Measurements from ENCODE around the gene JADE2. TPM values are rescaled to one million over a fixed set of nuclear protein-coding genes. Genes with fewer than 3 reads are reported as not detected.

The JADE2 gene
- total and polyA plus RNA-seq, 2 donors (not counting 3 experiments of a cell fraction or from before 2014, with no cell fraction given) = 11.6 to 31.1 TPM

GRCh38 chr5:134611515-134611914, 86.0 kb downstream of the JADE2 start:
- H3K79me2 ChIP-seq (ENCODE audit: control insufficient read depth, insufficient read depth, low read length) = no peaks in the 10 kb centered on the region
- H3K9me3 ChIP-seq (replicated peaks; ENCODE audit: control insufficient read depth, insufficient read depth, low read length) = no peaks in the 10 kb centered on the region
- no peak overlapping the region for H3K27ac ChIP-seq (ENCODE audit: insufficient read depth, low read depth, low read length)
- no peak overlapping the region for H3K4me2 ChIP-seq (ENCODE audit: insufficient read depth, low read length)
- H3K9me1 ChIP-seq (replicated peaks; ENCODE audit: control insufficient read depth, extremely low read depth, insufficient read depth, low read length) = no peaks in the 10 kb centered on the region
- no peaks in the 10 kb centered on the region for H3K27me3 ChIP-seq (ENCODE audit: control insufficient read depth in 2 of 2, insufficient read depth in 2 of 2, low read length in 2 of 2)
- DNase-seq (ENCODE audit: low read depth, low spot score) (no peak), FAIRE-seq (no peak)
- CTCF ChIA-PET = no interaction called here
- intact Hi-C loops (cut with micrococcal nuclease) (no loop called here), dilution Hi-C loops (cut with MboI; ENCODE audit: extremely low pct_ligation_motif_present, low sequenced_read_pairs) (no loop called here)
- no peak overlapping the region for H3K9ac ChIP-seq (replicated peaks; ENCODE audit: extremely low read depth, insufficient read depth, low read length)
- BruUV-seq (replicated peaks) = no TSS peak
- no peak for TF ChIP-seq EZH2 (IDR thresholded peaks at IDR 0.05; ENCODE audit: borderline replicate concordance, low read depth, low read length, severe bottlenecking)
- no peak overlapping the region for H3K4me3 ChIP-seq (replicated peaks in 1 of 3; ENCODE audit: insufficient read depth in 1 of 3, low read depth in 1 of 3, low read length in 3 of 3)
- no peaks in the 10 kb centered on the region for H4K20me1 ChIP-seq (replicated peaks; ENCODE audit: control insufficient read depth, extremely low read depth, insufficient read depth, low read length)
- POLR2A ChIA-PET = no interaction called here
- H3K36me3 ChIP-seq (ENCODE audit: control insufficient read depth in 2 of 2, extremely low read depth in 1 of 2, insufficient read depth in 2 of 2, low read length in 2 of 2) = peaks cover 10 to 14% of the 10 kb centered on the region in 2 experiments
- H3K4me1 ChIP-seq (ENCODE audit: control insufficient read depth, extremely low read depth, insufficient read depth, low read length) = peaks cover 8% of the 10 kb centered on the region
- no peak overlapping the region for H2AFZ ChIP-seq (ENCODE audit: low read depth, low read length)

- no peak overlapping the region for H3K9ac ChIP-seq (replicated peaks; ENCODE audit: extremely low read depth, insufficient read depth, low read length)
- no peak for FAIRE-seq
- H3K9me1 ChIP-seq (replicated peaks; ENCODE audit: control insufficient read depth, extremely low read depth, insufficient read depth, low read length) = no peaks in the 10 kb centered on the region
- no peak for TF ChIP-seq MYC (IDR thresholded peaks at IDR 0.05; ENCODE audit: low read depth, low read length)
- no peak for TF ChIP-seq EZH2 (IDR thresholded peaks at IDR 0.05; ENCODE audit: borderline replicate concordance, low read depth, low read length, severe bottlenecking)
- TF ChIP-seq GATA2 (IDR thresholded peaks at IDR 0.05; ENCODE audit: insufficient read depth, insufficient read length, low read depth, low read length) = no peak
- no peak for TF ChIP-seq POLR2AphosphoS5 (IDR thresholded peaks at IDR 0.05; ENCODE audit: insufficient read depth, low read depth, low read length)
- TF ChIP-seq, protein P1, sequence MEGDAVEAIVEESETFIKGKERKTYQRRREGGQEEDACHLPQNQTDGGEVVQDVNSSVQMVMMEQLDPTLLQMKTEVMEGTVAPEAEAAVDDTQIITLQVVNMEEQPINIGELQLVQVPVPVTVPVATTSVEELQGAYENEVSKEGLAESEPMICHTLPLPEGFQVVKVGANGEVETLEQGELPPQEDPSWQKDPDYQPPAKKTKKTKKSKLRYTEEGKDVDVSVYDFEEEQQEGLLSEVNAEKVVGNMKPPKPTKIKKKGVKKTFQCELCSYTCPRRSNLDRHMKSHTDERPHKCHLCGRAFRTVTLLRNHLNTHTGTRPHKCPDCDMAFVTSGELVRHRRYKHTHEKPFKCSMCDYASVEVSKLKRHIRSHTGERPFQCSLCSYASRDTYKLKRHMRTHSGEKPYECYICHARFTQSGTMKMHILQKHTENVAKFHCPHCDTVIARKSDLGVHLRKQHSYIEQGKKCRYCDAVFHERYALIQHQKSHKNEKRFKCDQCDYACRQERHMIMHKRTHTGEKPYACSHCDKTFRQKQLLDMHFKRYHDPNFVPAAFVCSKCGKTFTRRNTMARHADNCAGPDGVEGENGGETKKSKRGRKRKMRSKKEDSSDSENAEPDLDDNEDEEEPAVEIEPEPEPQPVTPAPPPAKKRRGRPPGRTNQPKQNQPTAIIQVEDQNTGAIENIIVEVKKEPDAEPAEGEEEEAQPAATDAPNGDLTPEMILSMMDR (IDR thresholded peaks at IDR 0.05; ENCODE audit: extremely low read depth in 1 of 2, insufficient read depth in 1 of 2, low read depth in 1 of 2, low read length in 2 of 2) = no peak
- no peak for TF ChIP-seq MAX (IDR thresholded peaks at IDR 0.05; ENCODE audit: insufficient read depth, insufficient read length)
- TF ChIP-seq JUN (IDR thresholded peaks at IDR 0.05; ENCODE audit: borderline replicate concordance, insufficient read depth, insufficient read length, low read depth) = no peak
- TF ChIP-seq POLR2A (IDR thresholded peaks at IDR 0.05; ENCODE audit: low read depth, low read length) = no peak
- TF ChIP-seq FOS (IDR thresholded peaks at IDR 0.05; ENCODE audit: borderline replicate concordance, insufficient read depth, low read length) = no peak
- intact Hi-C loops (cut with micrococcal nuclease) = no loop called here
- peaks cover 4 to 6% of the 10 kb centered on the region in 2 experiments for H3K36me3 ChIP-seq (ENCODE audit: control insufficient read depth in 2 of 2, extremely low read depth in 1 of 2, insufficient read depth in 2 of 2, low read length in 2 of 2)
- H3K4me2 ChIP-seq (ENCODE audit: insufficient read depth, low read length) = no peak overlapping the region
- H3K79me2 ChIP-seq (ENCODE audit: control insufficient read depth, insufficient read depth, low read length) = no peaks in the 10 kb centered on the region
- H3K4me1 ChIP-seq (ENCODE audit: control insufficient read depth, extremely low read depth, insufficient read depth, low read length) = peaks cover 8% of the 10 kb centered on the region
- H3K9me3 ChIP-seq (replicated peaks; ENCODE audit: control insufficient read depth, insufficient read depth, low read length) = no peaks in the 10 kb centered on the region
- no peaks in the 10 kb centered on the region for H4K20me1 ChIP-seq (replicated peaks; ENCODE audit: control insufficient read depth, extremely low read depth, insufficient read depth, low read length)
- dilution Hi-C loops (cut with MboI; ENCODE audit: extremely low pct_ligation_motif_present, low sequenced_read_pairs) = no loop called here
- ChIA-PET CTCF (interaction anchor here (0.9 kb wide), 1 partner anchor 27 kb away, joined by 4 read pairs; no protein-coding TSS in a partner anchor), POLR2A (no interaction called here)
- peak; percentile 9 for DNase-seq (ENCODE audit: low read depth, low spot score)
- no TSS peak for BruUV-seq (replicated peaks)
- no peak overlapping the region for H3K4me3 ChIP-seq (replicated peaks in 1 of 3; ENCODE audit: insufficient read depth in 1 of 3, low read depth in 1 of 3, low read length in 3 of 3)
- H2AFZ ChIP-seq (ENCODE audit: low read depth, low read length) = no peak overlapping the region
- H3K27ac ChIP-seq (ENCODE audit: insufficient read depth, low read depth, low read length) = peak overlapping the region; percentile 4
- H3K27me3 ChIP-seq (ENCODE audit: control insufficient read depth in 2 of 2, insufficient read depth in 2 of 2, low read length in 2 of 2) = no peaks in the 10 kb centered on the region
Observed at GRCh38 chr5:134614450-134615085, 89.1 kb downstream of the JADE2 start.
